SKM-1 treated with dmso at 0.1 percent for 144 hours (cell line): ENCODE measurements around the gene REG4.

Experiments used
- DNase-seq: peaks from one replicate; lab custom pipeline; 2025; ENCODE audit not compliant: unreplicated experiment; lab: John Stamatoyannopoulos, UW

REG4 gene

DNA sequence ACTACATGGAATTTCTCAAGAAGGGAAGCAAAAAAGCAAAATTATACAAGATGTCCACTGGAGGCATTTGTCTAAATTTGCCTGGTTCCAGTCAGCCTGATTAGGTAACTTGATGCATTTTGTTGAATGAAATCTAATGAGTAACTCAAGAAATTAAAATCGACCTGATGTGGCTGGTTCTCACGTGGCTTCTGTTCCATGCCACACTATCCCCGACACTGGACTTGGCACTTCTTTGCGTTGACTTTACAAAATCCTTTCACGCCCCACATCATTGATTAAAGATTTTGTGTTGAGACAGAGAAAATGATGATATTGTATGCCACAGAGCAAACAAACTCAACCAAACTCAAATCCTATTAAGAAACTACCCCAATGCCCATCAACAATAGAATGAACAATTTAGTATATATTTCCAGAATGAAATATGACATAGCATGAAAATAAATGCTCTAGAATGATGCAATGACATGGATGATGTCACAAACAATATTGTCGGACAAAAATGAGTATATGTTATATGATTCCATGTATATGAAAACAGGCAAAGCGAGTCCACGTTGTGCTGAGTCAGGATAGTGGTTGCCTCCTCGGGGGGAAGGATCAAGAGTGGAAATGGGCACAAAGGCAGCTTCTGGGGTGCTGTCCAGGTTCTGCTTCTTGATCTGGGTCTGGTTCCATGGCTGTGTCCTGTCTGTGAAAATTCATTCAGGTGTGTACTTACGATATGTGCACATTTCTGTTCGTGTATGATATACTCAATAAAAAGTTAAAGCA lies 29.6 kb downstream of the REG4 start:
- DNase-seq, result no peak

DNA sequence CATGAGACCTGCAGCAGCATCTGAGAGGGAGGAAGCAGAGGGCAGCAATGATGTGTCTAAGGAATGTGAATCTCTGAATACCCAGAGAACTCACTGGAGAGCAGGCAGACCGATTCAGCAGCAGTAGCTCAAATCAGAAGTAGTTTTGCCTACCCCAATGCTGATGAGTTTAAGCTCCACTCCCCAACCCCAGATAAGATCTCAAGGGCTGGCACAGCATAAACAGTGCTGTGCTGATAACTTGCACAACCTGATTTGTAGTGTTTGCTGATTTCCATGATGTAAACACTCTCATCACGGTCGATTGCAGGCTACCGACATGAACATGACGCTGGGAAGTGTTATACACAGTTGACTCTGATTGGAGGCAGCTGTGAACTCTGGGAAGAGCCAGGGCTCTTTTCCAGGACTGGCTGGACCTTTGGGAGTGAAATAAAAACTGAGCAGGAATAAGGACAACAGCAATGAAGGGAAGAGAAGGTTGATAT lies 31.3 kb downstream of the REG4 start:
- DNase-seq, result no peak

DNA sequence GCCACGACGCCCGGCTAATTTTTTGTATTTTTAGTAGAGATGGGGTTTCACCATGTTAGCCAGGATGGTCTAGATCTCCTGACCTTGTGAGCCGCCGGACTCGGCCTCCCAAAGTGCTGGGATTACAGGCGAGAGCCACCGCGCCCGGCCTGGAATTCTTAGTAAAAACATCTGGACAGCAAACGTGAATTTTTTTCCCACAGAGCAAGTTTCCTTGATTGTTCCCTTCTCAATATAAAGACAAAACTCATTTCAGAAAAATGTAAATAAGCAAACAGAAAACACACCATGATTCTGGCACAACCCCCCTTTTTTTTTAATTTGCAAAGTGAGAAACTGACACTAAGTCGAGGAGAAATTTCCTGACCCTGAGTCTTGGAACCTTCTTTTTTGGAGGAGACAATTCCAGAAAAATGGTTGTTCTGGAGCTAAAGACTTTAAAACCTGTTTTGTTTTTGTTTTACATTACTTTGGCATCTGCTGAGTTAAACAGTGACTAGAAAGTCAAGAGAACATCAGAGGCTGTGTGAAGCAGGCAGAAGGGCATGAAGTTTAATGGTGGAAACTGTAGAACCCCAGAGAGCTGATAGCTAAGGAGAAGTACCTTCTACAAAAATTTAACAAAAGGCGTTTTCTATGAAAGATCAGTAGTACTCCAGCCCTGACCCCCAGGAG lies 32.2 kb downstream of the REG4 start:
- DNase-seq, result no peak

DNA sequence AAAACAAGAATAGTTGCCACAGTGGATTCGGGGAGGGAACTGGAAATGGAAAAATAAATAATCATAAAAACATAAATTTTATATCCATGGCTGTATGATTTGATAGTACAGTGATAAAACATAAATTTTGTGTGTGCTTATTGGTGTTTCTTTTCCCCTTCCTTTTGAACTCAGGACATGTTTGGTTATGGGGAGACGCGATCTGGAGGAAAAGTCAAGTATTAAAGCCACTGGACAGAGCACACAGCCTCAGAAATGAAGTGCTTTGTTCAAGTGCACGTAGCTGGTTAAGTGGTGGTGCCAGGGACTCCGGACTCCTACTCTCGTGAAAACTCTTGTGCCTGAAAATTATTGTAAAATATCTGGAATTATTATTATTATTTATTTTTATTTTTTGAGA lies 32.9 kb downstream of the REG4 start:
- DNase-seq, result no peak

DNA sequence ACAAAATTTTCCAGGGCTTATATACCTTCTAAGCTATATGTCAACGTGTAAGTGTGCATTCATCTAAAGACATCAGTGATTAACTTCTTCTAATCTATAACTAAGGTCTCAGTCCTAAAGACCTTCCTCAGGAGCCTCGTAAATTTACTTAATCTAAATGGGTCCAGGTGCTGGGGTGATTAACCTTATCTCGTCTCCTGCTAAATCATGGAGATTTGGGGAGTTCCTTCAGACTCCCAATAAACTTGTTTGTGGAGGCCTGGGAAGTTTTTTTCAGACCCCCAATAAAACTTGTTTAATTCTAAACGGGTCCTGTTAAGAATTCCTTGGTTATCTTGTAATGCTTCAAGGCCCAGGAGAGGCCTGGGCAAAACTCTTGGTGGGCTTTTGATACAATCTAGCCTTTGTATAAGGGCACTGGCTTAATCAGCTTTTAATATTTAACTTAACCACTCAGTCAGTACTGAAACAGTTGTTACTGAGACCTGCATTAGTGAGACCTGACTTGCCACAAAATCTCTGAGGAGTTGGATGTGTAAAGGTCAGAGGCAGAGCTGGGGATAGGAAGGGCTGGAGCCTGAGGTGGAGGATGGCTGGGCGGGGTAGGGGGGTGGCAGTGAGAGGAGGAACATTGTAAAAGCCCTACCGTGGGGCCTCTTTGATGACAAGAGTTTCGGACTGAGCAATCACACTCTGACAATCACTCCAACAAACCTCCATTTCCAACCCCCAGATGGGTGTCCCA lies 36.3 kb downstream of the REG4 start:
- no peak for DNase-seq

DNA sequence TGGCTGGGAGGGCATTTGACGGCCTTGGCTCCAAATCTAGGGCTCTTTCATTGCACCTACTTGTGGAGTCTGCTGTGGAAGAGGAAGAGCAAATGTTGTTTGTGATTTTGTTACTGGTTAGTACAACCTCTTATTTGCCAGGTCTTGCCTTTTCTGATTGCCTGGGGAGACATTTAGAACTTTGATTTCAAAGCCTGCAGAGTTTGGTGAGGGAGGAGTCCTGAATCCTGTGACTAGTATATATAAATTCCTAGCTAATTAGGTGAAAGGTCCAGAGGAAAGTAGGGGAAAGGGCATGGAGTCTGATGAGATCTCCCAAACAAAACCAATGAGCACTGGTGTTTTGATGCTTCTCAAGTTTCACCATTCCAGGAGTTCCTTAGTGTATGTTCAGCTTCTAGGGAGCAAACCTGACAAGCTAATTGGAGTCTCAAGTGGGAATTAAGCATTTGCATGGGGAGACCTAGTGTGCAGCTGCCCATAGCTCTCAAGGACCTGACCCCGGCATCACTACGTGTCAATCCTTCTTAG lies 37.5 kb downstream of the REG4 start:
- no peak for DNase-seq

DNA sequence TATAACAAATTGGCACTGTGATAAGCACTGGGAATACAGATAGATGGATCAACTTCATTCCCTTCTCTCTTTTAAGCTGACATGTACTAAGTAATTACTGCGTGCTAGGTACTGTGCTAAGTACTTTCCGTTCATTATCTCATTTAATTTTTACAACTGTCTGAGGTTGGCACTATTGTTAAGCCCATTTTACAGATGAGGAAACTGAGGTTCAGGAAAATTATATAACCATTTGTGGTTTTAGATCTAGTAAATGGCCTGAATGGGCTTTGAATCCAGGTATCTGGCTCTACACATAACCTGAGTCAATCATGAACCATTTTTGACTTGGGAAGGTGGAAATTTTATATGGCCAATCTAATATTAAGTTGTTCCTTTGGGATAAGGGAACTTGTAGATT lies 39.0 kb downstream of the REG4 start:
- DNase-seq, result no peak

DNA sequence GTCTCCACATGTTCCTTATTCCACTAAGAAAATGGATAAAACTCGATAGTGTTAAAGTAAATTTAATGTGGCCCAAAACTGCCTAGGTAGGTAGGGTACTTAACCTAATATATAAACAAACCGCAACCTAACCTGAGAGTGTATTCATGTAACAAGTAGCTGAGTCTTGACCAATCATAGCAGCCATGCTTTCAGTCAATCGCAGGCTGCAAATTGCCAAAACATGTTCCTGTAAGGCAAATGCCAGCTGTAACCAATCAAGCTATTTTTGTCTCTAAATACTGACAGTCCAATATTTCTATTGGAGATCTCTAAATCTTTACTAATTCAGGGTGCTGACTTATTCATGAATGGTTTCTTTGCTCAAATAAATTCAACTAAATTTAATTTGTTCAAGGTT lies 39.5 kb downstream of the REG4 start:
- no peak for DNase-seq

DNA sequence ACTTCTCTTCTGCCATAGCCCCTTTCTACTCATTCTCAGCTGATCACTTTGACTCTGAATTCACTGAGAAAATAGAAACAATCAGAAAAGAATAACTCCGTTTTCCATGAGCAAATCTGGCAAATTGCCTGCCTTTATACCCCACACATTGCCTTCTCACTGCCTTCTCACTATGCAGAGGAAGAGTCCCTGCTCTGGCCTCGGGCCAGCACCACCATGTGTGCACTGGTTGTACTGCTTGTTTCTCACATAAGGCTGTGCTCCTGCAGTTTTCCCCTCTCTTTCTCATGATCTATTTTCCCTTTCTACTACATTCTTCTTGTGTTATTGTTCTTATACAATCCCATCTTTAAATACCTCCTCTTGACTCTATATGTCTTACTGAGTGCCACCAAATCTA lies 40.2 kb downstream of the REG4 start:
- no peak for DNase-seq

DNA sequence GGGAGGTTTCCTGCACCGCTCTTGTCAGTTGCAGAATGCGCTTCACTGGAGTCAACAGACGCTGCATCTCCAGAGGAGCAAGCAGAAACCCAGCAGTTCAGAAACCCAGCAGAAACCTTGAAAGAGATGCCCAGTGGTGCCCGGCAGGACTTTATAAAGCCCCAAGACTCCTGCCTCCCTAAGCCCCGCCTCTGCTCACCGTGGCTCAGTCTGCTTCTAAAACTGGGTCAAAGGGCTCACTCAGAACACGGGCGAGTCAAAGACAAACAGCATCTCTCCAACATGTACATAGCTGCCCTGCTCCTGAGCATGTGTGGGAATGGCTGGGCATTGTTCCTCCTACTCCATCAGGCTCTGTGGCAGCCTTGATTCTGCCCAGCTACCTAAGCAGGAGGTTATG lies 42.5 kb downstream of the REG4 start, which contains the start of gene HMGCS2:
HMGCS2 (minus strand) TSS at position 128 of the 400 bp plus-strand sequence; CDS start at position 67, 61 bp downstream.
- DNase-seq, result no peak

DNA sequence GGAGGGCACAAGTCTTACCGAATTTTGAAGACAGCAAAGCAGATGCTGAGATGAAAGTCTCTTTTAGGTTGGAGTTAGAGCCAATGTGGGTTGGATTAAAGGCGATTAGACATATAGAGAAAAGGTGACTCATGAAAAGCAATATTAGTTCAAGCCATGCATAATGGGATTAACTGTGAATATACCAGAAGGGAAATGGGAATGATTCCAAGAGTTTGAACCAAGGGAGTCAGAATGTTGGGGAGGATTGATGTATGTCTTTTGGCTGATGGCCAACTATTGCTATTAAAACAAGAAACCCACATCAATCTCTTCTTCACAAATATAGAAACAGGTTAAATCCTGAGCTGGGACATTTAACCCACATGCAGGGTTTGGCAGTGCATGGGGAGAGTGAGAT lies 43.8 kb downstream of the REG4 start:
- DNase-seq, result no peak

DNA sequence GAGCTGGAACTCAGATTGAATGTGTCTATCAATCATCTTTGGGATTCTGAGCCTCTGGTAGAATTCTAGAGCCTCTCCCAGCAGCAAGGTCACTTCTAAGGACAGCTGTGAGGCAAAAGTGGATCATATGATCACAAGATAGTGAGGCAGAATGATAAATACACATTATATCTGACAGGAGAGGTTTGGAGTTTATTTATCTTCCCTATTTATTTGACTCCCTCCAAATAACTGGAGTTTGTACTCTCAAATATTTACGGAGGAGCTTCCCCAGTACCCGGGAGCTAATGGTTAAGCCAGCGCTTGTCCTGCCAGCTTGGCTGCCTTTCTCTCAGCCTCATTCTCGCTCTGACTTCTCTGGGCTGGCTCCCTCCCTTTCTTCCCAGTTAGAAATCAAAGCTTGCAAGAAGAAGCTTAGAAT lies 44.9 kb downstream of the REG4 start:
- no peak for DNase-seq

DNA sequence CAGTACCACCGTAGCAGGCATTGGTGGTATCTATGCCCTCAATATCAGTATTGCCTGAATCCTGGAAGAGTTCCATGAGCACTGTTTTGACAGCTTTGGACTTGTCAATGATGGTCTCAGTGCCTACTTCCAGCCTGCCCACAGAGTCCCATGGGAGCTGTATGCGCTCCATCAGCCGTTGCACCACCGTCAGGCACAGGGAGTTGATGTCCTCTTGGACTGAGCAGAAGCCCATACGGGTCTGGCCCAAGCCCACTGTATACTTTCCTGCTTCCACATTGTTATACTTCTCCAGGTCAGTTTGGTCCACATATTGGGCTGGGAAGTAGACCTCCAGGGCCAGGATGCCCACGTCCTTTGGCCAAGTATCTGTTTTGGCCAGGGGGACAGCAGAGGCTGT lies 47.0 kb downstream of the REG4 start:
- DNase-seq, result no peak

DNA sequence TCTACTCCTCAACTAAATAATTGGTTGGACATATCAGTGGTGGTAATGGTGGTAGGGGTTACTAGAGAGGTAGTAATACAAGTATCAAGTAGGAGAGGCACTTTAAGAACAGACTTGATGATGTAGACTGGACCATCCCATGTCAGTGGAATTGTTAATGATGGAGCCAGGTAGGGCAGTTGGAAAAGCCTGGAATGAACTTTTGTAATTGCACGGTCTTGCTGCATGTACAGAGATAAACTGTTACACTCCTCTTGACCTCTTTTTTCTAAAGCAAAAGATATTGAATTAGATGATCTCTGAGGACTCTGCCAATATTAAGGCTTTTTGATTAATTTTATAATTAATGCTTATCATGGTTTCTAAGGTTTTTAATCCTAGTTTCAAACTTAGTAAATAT lies 48.3 kb downstream of the REG4 start:
- no peak for DNase-seq

DNA sequence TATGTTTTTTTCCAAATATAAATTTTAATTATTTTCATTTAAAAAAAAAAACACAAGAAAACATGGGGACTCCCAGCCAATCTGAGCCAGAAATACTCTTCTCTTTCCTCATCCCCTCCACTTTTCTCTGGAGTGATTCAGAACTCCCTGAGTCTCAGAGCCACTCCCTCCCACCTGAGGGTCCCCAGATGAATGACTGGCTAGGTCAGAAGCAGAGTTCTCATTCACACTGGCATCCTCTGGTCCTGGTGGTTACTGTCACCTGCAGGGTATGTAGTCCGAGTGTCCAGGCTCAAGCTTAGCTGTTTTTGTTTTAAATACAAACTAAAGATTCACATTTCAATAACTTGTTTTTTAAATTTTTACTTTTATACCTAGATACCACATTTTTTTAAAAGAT lies 48.9 kb downstream of the REG4 start:
- DNase-seq, result no peak

DNA sequence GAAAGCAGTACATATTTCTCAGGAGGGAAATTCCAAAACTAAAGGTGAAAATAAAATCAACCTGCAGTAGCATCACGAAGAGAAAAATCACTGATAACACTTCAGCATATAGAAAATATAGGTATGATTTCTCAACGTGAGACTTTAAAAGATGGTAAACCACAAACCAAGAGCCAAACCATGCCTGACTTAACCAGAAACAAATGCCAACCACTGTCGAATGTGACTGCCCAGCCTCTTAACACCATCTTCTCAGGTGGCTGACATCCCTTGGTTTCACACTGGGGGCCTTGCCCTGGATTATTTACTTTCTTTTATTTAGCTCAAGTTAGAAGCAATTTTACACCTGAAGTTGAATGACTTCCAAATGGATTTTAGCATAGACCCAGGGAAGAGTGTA lies 52.7 kb downstream of the REG4 start:
- DNase-seq, result no peak

DNA sequence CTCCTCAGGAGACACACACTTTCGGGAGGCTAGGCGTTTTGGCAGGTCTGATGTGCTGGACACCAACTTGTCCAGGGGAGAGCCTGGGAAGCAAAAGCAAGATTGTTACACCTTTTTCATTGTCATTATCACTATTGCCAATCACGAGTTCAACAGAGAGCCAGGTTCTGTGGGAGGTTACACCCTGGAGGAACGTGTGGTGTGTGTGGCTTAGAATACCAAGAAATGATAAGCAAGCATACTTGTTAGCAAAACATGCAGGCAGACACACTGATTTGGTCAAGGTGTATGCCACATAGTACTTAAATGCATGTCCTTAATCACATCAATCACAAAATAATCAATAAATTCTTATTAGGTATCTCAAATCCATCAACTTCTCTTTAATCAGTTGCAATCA lies 58.7 kb downstream of the REG4 start:
- DNase-seq, result no peak

DNA sequence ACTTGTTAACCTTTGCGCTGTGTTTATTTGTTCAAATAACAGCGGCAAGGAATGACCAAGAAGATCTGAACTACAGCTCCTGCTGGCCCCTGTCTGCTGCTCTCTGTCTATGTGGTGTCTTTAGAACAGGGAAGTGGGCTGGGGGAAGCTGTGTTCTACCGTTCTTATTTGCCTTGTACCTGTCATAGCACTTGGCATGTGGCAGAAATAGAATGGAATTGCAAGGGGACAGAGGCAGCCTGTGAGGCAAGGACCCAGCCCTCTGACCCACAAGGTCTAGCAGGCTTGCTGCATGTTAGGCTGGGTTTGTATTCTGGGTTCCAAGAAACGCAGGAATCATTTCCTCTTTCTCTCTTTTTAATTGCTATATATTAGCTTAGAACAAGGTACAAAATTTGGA lies 63.2 kb downstream of the REG4 start:
- no peak for DNase-seq

DNA sequence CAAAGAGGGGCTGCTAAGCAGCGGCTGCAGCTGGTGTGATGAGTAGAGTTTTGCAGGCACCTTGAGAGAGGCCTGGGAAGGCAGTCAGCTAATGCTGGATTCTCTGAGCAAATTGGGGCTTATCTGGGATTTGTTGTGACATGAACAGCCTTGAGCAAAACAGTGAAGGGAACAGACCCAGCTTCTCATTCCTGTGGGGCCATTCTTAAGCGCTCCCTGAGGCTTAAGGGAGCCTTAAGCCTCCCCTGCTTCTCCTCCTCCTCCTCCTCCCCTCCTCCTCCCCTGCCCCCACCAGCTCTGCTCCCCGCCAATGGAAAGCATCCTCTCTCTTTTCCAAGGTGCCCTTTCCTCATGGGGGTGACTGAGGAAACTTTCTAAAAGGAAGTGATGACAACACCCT lies 63.8 kb downstream of the REG4 start:
- no peak for DNase-seq

DNA sequence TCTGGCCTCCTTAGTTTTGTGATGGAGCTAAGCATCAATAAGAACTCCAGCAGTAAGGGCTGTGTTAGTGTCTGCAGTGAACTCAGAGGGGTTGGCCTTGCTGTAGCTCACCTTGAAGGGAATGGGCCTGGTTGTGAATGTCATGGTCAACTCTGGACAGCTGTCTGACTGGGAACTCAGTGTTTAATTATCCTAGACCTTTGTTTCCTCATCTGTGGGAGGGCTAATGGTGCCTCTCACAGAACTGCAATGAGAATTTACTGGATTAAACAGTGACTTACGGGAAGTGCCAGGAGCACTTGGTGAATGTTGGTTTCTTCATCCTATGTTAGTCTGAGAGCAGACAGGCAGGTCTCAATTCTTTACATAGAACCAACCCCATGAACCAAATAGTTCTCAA lies 66.2 kb downstream of the REG4 start:
- DNase-seq, result no peak

DNA sequence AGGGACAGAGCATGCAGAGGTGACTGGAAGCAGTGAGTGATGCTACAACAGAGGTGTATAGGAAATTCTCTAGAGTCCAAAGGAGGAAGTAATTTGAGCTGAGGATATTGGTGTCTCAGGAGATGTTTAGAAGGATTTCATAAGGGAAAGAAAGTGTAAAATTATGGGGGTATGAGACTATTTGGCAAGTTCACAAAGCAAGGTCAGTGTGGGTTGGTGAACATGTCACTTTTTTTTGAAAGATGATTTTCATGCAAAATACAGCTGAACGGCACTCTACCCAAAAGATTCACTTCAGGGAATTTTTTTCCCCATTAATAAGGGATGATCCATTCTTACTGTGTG lies 66.7 kb downstream of the REG4 start:
- peak; percentile 17 for DNase-seq
